Astrocyte of the cerebellum (primary cell): Measurements from ENCODE around the gene IL23R.

ENCODE experiments used
- DNase-seq: peaks from one replicate; pipeline ENCODE4 v3.0.0-alpha.2; 2011; ENCODE audit warnings: low read depth
- H3K4me3 ChIP-seq: 2 replicates; pipeline ENCODE4 v1.5.1; 2011; ENCODE audit warnings: mild to moderate bottlenecking, low read depth, low read length, moderate library complexity
- CTCF ChIP-seq: IDR thresholded peaks from 2 replicates; pipeline ENCODE4 v1.5.1; 2012; ENCODE audit warnings: low read length, low read depth, moderate library complexity, mild to moderate bottlenecking; ENCODE audit errors: missing control alignments
- in situ Hi-C: cut with HindIII; loops from 2 replicates; pipeline ENCODE4 v1.10.0; 2017; ENCODE audit warnings: low sequenced_read_pairs

IL23R gene

GRCh38 chr1:67298762-67299161 lies 132.5 kb downstream of the IL23R start:
- no peak for DNase-seq
- no peak for TF ChIP-seq CTCF
- in situ Hi-C loops = no loop called here
- no peak overlapping the region for H3K4me3 ChIP-seq

GRCh38 chr1:67299296-67299695 lies 133.0 kb downstream of the IL23R start:
- TF ChIP-seq CTCF = no peak
- no peak for DNase-seq
- H3K4me3 ChIP-seq = no peak overlapping the region
- in situ Hi-C loops = no loop called here

GRCh38 chr1:67300561-67300960 lies 134.3 kb downstream of the IL23R start:
- in situ Hi-C loops = no loop called here
- TF ChIP-seq CTCF = no peak

GRCh38 chr1:67304023-67304422 lies 137.8 kb downstream of the IL23R start:
- no peak overlapping the region for H3K4me3 ChIP-seq
- in situ Hi-C loops = no loop called here
- TF ChIP-seq CTCF = no peak
- no peak for DNase-seq

More at GRCh38 chr1:67300561-67300960, 134.3 kb downstream of the IL23R start:
- no peak overlapping the region for H3K4me3 ChIP-seq
- peak; percentile 19 for DNase-seq

GRCh38 chr1:67306547-67306946 lies 140.3 kb downstream of the IL23R start:
- no peak for TF ChIP-seq CTCF
- in situ Hi-C loops = no loop called here
- no peak overlapping the region for H3K4me3 ChIP-seq
- no peak for DNase-seq

- no peak for DNase-seq
- TF ChIP-seq CTCF = no peak
- in situ Hi-C loops = no loop called here
- peak within 1 kb of the TSS; percentile 38 for H3K4me3 ChIP-seq
Observed at GRCh38 chr1:67307251-67308060, 141.2 kb downstream of the IL23R start, which contains the start of gene IL12RB2. IL12RB2 (plus strand) TSS chr1:67307873; CDS start chr1:67320369, 12,496 bp downstream.
